KOPT-K1 (cell line): ENCODE results near the gene RPL5.

Source experiments
- H3K27ac ChIP-seq: fragments of 200-600 bp; sonication (generic); 2 replicates; pipeline ENCODE4 v1.5.1; 2016; ENCODE audit warnings: antibody characterized with exemption, mild to moderate bottlenecking, low read depth, low read length; ENCODE audit not compliant: poor library complexity, severe bottlenecking
- H3K36me3 ChIP-seq: fragments of 200-600 bp; sonication (generic); 2 replicates; pipeline ENCODE4 v1.5.1; 2017; ENCODE audit warnings: antibody characterized with exemption, mild to moderate bottlenecking, low read length, moderate library complexity; ENCODE audit not compliant: insufficient read depth
- H3K9me3 ChIP-seq: fragments of 200-600 bp; sonication (generic); 2 replicates; pipeline ENCODE4 v1.5.1; 2017; ENCODE audit warnings: antibody characterized with exemption, low read length, mild to moderate bottlenecking; ENCODE audit not compliant: insufficient read depth, poor library complexity, severe bottlenecking

Gene RPL5

GRCh38 chr1:92839442-92839841, 7.6 kb downstream of the RPL5 start:
- no peaks in the 10 kb centered on the region for H3K9me3 ChIP-seq
- H3K27ac ChIP-seq: no peak overlapping the region
- H3K36me3 ChIP-seq: peaks cover 100% of the 10 kb centered on the region

GRCh38 chr1:92840600-92840999, 8.8 kb downstream of the RPL5 start:
- Histone ChIP-seq H3K27ac (no peak overlapping the region), H3K9me3 (no peaks in the 10 kb centered on the region), H3K36me3 (peaks cover 97% of the 10 kb centered on the region)

GRCh38 chr1:92842082-92843045, 10.5 kb downstream of the RPL5 start:
- H3K36me3 ChIP-seq: peaks cover 91% of the 10 kb centered on the region

GRCh38 chr1:92843046-92843423, 11.2 kb downstream of the RPL5 start:
- H3K36me3 ChIP-seq: peaks cover 85% of the 10 kb centered on the region

More at GRCh38 chr1:92842082-92843045, 10.5 kb downstream of the RPL5 start:
- no peak overlapping the region for H3K27ac ChIP-seq
- no peaks in the 10 kb centered on the region for H3K9me3 ChIP-seq

GRCh38 chr1:92843429-92844352, 11.9 kb downstream of the RPL5 start:
- Histone ChIP-seq H3K27ac (no peak overlapping the region), H3K36me3 (peaks cover 78% of the 10 kb centered on the region), H3K9me3 (no peaks in the 10 kb centered on the region)

More at GRCh38 chr1:92843046-92843423, 11.2 kb downstream of the RPL5 start:
- Histone ChIP-seq H3K27ac (no peak overlapping the region), H3K9me3 (no peaks in the 10 kb centered on the region)

- Histone ChIP-seq H3K36me3 (peaks cover 78% of the 10 kb centered on the region), H3K27ac (no peak overlapping the region), H3K9me3 (no peaks in the 10 kb centered on the region)
Observed at GRCh38 chr1:92844439-92844838, 12.6 kb downstream of the RPL5 start.

- Histone ChIP-seq H3K36me3 (peaks cover 74% of the 10 kb centered on the region), H3K27ac (no peak overlapping the region), H3K9me3 (no peaks in the 10 kb centered on the region)
Observed at GRCh38 chr1:92845908-92846307, 14.1 kb downstream of the RPL5 start.

- no peaks in the 10 kb centered on the region for H3K9me3 ChIP-seq
- H3K36me3 ChIP-seq: peaks cover 51% of the 10 kb centered on the region
Observed at GRCh38 chr1:92848201-92848600, 16.4 kb downstream of the RPL5 start.

GRCh38 chr1:92850019-92850418, 18.2 kb downstream of the RPL5 start:
- Histone ChIP-seq H3K9me3 (no peaks in the 10 kb centered on the region), H3K36me3 (peaks cover 36% of the 10 kb centered on the region), H3K27ac (no peak overlapping the region)

More at GRCh38 chr1:92848201-92848600, 16.4 kb downstream of the RPL5 start:
- no peak overlapping the region for H3K27ac ChIP-seq

GRCh38 chr1:92851729-92852128, 19.9 kb downstream of the RPL5 start:
- Histone ChIP-seq H3K9me3 (no peaks in the 10 kb centered on the region), H3K27ac (no peak overlapping the region), H3K36me3 (peaks cover 22% of the 10 kb centered on the region)

GRCh38 chr1:92853299-92853698, 21.5 kb downstream of the RPL5 start:
- H3K27ac ChIP-seq: no peak overlapping the region
- peaks cover 18% of the 10 kb centered on the region for H3K36me3 ChIP-seq
- H3K9me3 ChIP-seq: no peaks in the 10 kb centered on the region

- Histone ChIP-seq H3K36me3 (peaks cover 13% of the 10 kb centered on the region), H3K27ac (no peak overlapping the region)
Observed at GRCh38 chr1:92854101-92854785, 22.4 kb downstream of the RPL5 start.

GRCh38 chr1:92855236-92855635, 23.4 kb downstream of the RPL5 start:
- H3K36me3 ChIP-seq: peaks cover 3% of the 10 kb centered on the region
- H3K9me3 ChIP-seq: no peaks in the 10 kb centered on the region
- H3K27ac ChIP-seq: no peak overlapping the region

More at GRCh38 chr1:92854101-92854785, 22.4 kb downstream of the RPL5 start:
- no peaks in the 10 kb centered on the region for H3K9me3 ChIP-seq

GRCh38 chr1:92857817-92858216, 26.0 kb downstream of the RPL5 start:
- Histone ChIP-seq H3K27ac (no peak overlapping the region), H3K36me3 (no peaks in the 10 kb centered on the region; the same call in 1 of the 2 replicates), H3K9me3 (no peaks in the 10 kb centered on the region)
